DMS53 treated with DMSO at 0.1 percent for 48 hours (cell line): ENCODE measurements around the gene PRKAG1.
A peak's percentile ranks its signal among the peaks of the same experiment; 100 is the strongest.
"Not testable (repeated sequence)": the region's sequence is repeated elsewhere in the genome, so short reads cannot be mapped to it uniquely, and the experiment has no call there.

Source experiments
- DNase-seq: peaks from one replicate; lab custom pipeline; 2025; ENCODE audit not compliant: unreplicated experiment; lab: John Stamatoyannopoulos, UW

The PRKAG1 gene

DNA sequence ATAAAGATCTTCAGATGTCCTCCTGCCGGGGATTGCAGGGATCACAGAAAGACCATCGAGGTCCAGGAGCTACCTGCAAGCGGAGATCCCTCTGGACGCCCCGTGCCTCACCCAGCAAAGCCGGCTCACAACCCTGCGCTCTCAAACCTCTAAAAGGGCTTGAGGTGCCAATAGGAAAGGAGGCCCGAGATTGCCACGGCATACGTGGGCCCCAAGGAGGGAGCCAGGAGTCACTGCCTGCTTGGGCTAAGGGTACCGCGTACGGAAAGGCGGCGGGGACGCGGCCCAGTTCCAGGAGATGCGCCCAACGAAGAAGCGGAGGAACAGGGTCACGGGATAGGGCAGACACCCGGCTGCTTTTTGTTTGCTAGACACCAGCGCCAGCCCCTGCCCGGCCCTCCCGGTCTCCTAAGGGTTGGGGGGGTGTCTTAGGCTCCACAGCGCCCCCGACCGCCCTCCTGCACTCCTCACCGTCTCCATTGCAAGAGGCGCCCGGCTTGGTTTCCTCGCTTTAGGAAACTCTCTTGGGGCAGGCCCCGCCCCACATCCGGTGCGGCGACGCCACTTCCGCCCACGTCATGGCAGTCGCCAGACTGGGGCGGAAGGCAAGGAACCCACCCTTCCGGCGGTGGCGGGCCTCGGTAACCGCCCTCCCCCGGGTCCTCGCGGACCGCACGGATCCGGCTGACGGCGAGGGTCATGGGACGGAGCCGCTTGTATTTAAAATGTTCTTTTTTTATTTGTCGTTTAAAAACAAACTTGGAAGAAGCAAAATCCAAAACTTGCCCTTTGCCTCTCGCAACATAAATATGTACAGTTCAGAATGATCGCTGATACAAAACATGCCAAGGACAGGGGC lies at the start of gene PRKAG1:
Gene PRKAG1 (minus strand): TSS at position 516 of the 859 bp plus-strand sequence. CDS start 36 bp downstream, at position 480.
- peak; percentile 90 for DNase-seq

DNA sequence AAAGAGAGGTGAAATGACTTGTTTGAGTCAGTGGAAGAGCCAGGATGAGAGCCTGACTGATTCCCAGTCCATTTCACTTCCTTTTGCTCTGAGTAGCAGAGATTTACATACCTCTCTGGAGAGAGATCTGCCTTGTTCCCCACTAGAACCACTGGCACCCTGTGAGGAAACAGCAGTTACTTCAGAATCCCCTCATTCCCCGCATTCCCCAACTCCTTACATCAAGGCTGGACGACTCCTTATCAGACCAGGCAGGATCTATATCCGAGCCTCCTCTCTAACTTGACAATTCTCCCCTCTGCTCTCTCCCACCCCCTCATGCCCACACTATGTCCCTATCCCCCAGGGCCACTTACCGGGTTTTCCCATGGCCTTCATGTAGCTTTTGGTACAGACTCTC lies 47.5 kb upstream of the PRKAG1 start:
- no peak for DNase-seq

GRCh38 chr12:49064767-49065152 lies 46.2 kb upstream of the PRKAG1 start:
- DNase-seq: no peak

- not testable (repeated sequence) for DNase-seq
These were observed 43.3 kb upstream of the PRKAG1 start for GRCh38 chr12:49061916-49062315.

- no peak for DNase-seq
These were observed 42.6 kb upstream of the PRKAG1 start for GRCh38 chr12:49061157-49061650.

DNA sequence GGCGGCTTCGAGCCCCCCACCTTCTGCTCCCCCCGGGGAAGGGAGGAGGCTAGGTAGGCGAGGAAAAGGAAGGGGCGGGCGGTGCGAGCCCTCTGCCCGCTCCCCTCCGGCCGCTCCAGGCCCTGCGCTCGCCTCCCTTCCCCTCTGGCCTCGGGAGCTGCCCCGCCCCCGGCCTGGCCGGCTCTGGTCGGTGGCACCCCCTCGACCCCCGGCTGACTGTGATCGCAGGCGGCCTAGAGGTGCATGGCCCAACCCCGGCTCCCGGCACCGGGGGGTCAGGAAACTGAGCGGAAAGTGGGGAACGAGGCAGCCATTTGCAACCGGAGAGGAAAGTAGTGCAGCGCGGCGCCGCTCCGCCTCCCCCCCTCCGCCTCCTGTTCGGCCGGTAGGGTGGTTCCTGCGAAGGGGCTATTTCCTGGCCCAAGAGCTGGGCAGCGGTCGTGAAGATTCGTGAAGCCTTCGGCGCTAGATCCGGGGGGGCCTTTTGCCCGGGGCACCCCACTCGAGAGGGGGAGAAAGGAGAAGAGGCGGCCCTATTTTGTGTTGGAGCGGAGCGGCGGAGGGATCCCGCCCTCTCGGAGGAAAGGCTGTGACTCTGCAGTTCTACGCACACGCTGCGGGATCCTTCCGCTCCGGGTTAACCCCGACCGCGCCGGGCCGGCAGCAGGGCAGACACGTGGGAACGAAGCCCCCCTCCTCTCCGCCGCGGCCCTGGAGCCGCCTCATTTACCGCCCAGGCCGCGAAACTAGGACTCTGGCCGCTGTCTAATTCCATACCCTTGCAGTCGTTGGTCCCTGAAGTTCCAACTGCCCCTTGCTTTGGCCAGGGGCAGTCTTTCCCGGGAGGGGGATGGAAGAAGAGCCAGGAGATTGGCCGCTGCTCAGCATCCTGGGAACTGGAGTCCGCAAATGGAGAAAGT lies 41.9 kb upstream of the PRKAG1 start, which contains the start of gene KMT2D:
Gene KMT2D (minus strand): TSS at position 558 of the 920 bp plus-strand sequence. CDS start 5,470 bp downstream, outside the sequence.
- peak; percentile 83 for DNase-seq

DNA sequence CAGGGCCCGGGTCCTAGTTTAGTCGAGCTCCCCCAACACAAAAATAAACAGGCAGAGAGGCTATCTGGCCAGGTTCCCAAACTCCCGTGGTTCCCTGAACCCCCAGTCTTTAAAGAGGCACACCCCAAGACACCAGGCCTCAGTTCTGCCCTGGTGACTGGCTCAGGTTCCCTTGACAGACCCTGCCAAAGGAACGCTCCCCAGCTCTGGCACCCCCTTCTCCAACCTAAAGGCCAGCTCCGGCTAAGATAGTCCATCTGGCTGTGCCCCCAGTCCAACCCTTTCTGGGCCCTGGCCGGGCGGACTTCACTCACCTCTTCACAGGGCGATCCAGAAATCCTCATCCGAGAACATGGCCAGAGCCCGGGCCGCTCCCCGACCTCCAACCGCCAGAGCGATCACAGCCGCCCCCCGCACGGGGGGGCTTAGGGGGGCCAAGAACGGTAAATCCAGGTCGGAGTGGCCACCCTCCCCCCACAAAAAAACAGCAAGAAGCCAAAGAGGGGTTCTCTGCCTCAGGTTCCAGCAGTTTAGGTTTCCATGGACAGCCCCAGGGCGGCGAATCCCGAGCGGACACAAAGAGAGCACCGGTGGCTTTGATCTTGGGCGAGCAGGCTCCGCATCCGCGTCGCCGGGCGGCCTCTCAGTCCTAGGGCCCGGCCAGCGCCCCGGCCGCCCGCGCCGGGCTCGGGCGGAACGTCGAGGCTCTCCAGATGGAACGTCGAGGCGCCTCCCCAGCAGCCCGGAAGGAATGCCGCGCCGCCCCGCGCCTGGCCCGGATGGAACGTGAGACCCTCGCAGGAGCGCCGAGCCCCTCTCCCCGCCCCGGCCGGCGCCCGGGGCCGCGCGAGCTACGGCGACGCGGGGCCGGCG lies 41.0 kb upstream of the PRKAG1 start:
- DNase-seq: peak; percentile 3

- no peak for DNase-seq
These were observed 40.4 kb upstream of the PRKAG1 start for GRCh38 chr12:49059045-49059298.

GRCh38 chr12:49058366-49059044 lies 39.9 kb upstream of the PRKAG1 start:
- DNase-seq: no peak

- peak; percentile 31 for DNase-seq
These were observed 39.3 kb upstream of the PRKAG1 start for GRCh38 chr12:49057888-49058287.

- peak; percentile 7 for DNase-seq
These were observed 37.6 kb upstream of the PRKAG1 start for GRCh38 chr12:49055978-49056754.

DNA sequence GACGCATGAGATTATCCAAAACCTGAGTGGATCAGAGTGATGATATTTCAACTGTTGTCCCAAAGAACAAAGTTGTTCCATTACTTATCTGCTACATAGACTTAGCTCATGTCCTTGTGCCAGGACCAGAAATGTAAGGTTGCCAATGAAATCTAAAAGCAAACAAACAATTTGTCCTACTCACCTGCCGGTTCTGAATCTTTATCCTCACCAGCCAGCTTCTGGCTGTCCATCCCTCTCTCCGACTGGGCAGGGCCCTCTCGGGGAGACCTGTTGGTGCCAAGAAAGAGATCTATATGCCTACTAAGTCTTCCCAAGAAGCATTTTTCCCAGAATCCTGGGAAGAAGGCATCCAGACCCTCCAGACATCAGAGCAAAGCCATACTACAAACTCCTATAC lies 36.5 kb upstream of the PRKAG1 start:
- DNase-seq: no peak

DNA sequence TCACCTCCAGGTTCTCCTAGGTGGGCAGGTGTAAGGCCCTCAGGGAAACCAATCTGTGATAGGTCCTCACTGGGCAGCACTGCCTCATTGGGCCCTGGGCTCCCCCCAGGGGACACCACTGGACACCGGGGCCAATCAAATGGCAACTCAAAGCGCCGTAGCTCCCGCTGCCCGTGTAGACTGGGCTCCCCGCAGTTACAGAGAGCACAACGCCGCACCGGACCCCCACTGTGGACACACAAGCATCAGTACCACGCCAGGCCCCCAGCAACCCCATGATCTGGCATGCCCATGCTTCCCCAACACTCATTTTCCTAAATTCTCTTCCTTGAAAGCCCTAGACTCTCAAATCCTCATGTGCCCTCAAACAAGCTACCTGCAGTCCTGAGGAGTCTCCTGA lies 35.9 kb upstream of the PRKAG1 start:
- no peak for DNase-seq

GRCh38 chr12:49054096-49054495 lies 35.5 kb upstream of the PRKAG1 start:
- no peak for DNase-seq

DNA sequence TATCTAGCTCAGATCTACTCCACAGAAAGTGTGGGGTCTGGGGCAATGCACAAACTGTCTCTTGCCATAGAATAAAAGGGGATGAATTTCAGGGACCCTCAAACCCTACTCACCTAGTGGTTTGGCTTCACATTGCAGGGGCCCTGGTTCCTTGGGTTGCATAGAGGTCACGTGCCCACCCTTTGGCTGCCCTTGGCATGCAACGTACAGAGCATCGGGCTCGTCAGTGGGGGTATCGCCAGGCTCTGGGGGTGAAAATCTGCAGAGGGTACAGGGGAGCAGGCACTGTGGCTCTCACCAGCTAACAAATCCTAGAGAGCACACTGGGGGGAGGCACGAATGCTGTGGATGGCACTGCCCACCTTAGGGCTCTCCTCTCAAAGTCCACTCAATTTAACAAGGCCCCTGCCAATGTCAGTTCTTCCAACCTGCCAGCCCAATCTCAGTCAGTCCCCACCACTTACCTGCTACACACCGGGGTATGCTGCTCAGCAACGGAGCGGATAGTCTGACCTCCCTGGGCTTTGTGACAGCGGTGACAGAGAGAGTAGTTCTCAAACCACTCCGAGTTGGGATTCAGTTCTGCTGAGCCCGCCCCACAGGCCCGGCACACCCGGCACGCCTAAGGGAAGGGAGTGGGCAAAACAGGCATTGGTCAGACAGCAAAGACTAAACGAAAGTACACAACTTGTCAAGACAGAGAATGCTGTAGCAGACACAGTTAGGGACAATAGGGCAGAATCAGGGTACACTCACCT lies 34.1 kb upstream of the PRKAG1 start:
- no peak for DNase-seq

- DNase-seq: no peak
These were observed 33.3 kb upstream of the PRKAG1 start for GRCh38 chr12:49051777-49052438.

DNA sequence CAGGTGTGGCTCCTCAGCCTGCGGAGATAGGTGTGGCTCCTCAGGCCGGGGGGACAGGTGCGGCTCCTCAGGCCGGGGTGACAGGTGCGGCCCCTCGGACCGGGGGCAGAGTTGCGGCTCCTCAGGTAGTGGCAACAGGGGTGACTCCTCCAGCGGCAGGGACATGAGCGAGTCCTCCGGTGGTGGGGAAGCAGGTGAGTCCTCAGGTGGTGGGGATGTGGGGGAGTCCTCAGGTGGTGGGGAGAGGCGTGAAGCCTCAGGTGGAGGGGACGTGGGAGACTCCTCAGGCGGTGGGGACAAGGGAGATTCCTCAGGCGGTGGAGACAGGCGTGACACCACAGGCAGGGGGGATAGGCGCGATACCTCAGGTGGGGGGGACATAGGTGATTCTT lies 32.8 kb upstream of the PRKAG1 start:
- no peak for DNase-seq
